ENCODE results near the gene VIT.
A peak's percentile ranks its signal among the peaks of the same experiment; 100 is the strongest.
"Not testable (repeated sequence)": the region's sequence is repeated elsewhere in the genome, so short reads cannot be mapped to it uniquely, and the experiment has no call there.

Gene VIT

GRCh38 chr2:36820942-36821605 lies 124.6 kb downstream of the VIT start:
- no peak overlapping the region for H3K27ac ChIP-seq (ENCODE audit: low read length)
- H3K9me3 ChIP-seq (ENCODE audit: insufficient read depth, low read depth, low read length) = no peaks in the 10 kb centered on the region
- H3K4me3 ChIP-seq (ENCODE audit: low read length) = no peak overlapping the region

GRCh38 chr2:36823862-36824261 lies 127.4 kb downstream of the VIT start:
- no peak overlapping the region for H3K9ac ChIP-seq (ENCODE audit: low read depth, low read length)
- H3K27ac ChIP-seq (ENCODE audit: low read length) = no peak overlapping the region
- no peaks in the 10 kb centered on the region for H3K27me3 ChIP-seq (ENCODE audit: insufficient read depth, low read length)
- H3K4me1 ChIP-seq (ENCODE audit: insufficient read depth, low read length) = peaks cover 5% of the 10 kb centered on the region; the same call in 1 of the 2 replicates
- H3K4me3 ChIP-seq (ENCODE audit: low read length) = no peak overlapping the region; the same call in 1 of the 2 replicates
- H3K9me3 ChIP-seq (ENCODE audit: insufficient read depth, low read depth, low read length) = no peaks in the 10 kb centered on the region
- no peaks in the 10 kb centered on the region for H3K36me3 ChIP-seq (ENCODE audit: insufficient read depth, low read depth, low read length)

More at GRCh38 chr2:36820942-36821605, 124.6 kb downstream of the VIT start:
- Histone ChIP-seq H3K4me1 (ENCODE audit: insufficient read depth, low read length) (peaks cover 5% of the 10 kb centered on the region; the same call in 1 of the 2 replicates), H3K27me3 (ENCODE audit: insufficient read depth, low read length) (no peaks in the 10 kb centered on the region), H3K36me3 (ENCODE audit: insufficient read depth, low read depth, low read length) (no peaks in the 10 kb centered on the region), H3K9ac (ENCODE audit: low read depth, low read length) (no peak overlapping the region)

- peaks cover 5% of the 10 kb centered on the region; the same call in 1 of the 2 replicates for H3K4me1 ChIP-seq (ENCODE audit: insufficient read depth, low read length)
- H3K36me3 ChIP-seq (ENCODE audit: insufficient read depth, low read depth, low read length) = no peaks in the 10 kb centered on the region
- H3K27ac ChIP-seq (ENCODE audit: low read length) = no peak overlapping the region
- H3K27me3 ChIP-seq (ENCODE audit: insufficient read depth, low read length) = no peaks in the 10 kb centered on the region
- no peak overlapping the region for H3K9ac ChIP-seq (ENCODE audit: low read depth, low read length)
- no peaks in the 10 kb centered on the region for H3K9me3 ChIP-seq (ENCODE audit: insufficient read depth, low read depth, low read length)
- H3K4me3 ChIP-seq (ENCODE audit: low read length) = peak overlapping the region; percentile 23; the same call in 1 of the 2 replicates
Observed at GRCh38 chr2:36824273-36824672, 127.8 kb downstream of the VIT start.

- not testable (repeated sequence) for H3K27ac ChIP-seq (ENCODE audit: low read length); H3K9me3 ChIP-seq (ENCODE audit: insufficient read depth, low read depth, low read length); H3K27me3 ChIP-seq (ENCODE audit: insufficient read depth, low read length); H3K9ac ChIP-seq (ENCODE audit: low read depth, low read length); H3K36me3 ChIP-seq (ENCODE audit: insufficient read depth, low read depth, low read length); H3K4me1 ChIP-seq (ENCODE audit: insufficient read depth, low read length)
- peak overlapping the region; percentile 23; the same call in 1 of the 2 replicates for H3K4me3 ChIP-seq (ENCODE audit: low read length)
Observed at GRCh38 chr2:36824683-36825082, 128.2 kb downstream of the VIT start.

GRCh38 chr2:36831185-36831584 lies 134.7 kb downstream of the VIT start:
- Histone ChIP-seq H3K4me3 (ENCODE audit: low read length) (no peak overlapping the region), H3K9ac (ENCODE audit: low read depth, low read length) (no peak overlapping the region), H3K27ac (ENCODE audit: low read length) (no peak overlapping the region), H3K4me1 (ENCODE audit: insufficient read depth, low read length) (peaks cover 14% of the 10 kb centered on the region), H3K9me3 (ENCODE audit: insufficient read depth, low read depth, low read length) (no peaks in the 10 kb centered on the region), H3K36me3 (ENCODE audit: insufficient read depth, low read depth, low read length) (no peaks in the 10 kb centered on the region), H3K27me3 (ENCODE audit: insufficient read depth, low read length) (no peaks in the 10 kb centered on the region)

GRCh38 chr2:36834203-36834602 lies 137.7 kb downstream of the VIT start:
- Histone ChIP-seq H3K36me3 (ENCODE audit: insufficient read depth, low read depth, low read length) (no peaks in the 10 kb centered on the region), H3K4me1 (ENCODE audit: insufficient read depth, low read length) (peaks cover 14% of the 10 kb centered on the region), H3K4me3 (ENCODE audit: low read length) (peak overlapping the region; percentile 20; the same call in 1 of the 2 replicates), H3K27ac (ENCODE audit: low read length) (peak overlapping the region; percentile 34), H3K9ac (ENCODE audit: low read depth, low read length) (no peak overlapping the region; the same call in 1 of the 2 replicates), H3K27me3 (ENCODE audit: insufficient read depth, low read length) (no peaks in the 10 kb centered on the region), H3K9me3 (ENCODE audit: insufficient read depth, low read depth, low read length) (no peaks in the 10 kb centered on the region)

- Histone ChIP-seq H3K4me1 (ENCODE audit: insufficient read depth, low read length) (peaks cover 14% of the 10 kb centered on the region), H3K36me3 (ENCODE audit: insufficient read depth, low read depth, low read length) (no peaks in the 10 kb centered on the region), H3K4me3 (ENCODE audit: low read length) (peak overlapping the region; percentile 20; the same call in 1 of the 2 replicates), H3K27me3 (ENCODE audit: insufficient read depth, low read length) (no peaks in the 10 kb centered on the region), H3K27ac (ENCODE audit: low read length) (peak overlapping the region; percentile 41), H3K9me3 (ENCODE audit: insufficient read depth, low read depth, low read length) (no peaks in the 10 kb centered on the region), H3K9ac (ENCODE audit: low read depth, low read length) (peak overlapping the region; percentile 40; the same call in 1 of the 2 replicates)
Observed at GRCh38 chr2:36834731-36835524, 138.4 kb downstream of the VIT start.

- no peaks in the 10 kb centered on the region for H3K9me3 ChIP-seq (ENCODE audit: insufficient read depth, low read depth, low read length)
- H3K27me3 ChIP-seq (ENCODE audit: insufficient read depth, low read length) = no peaks in the 10 kb centered on the region
- H3K4me1 ChIP-seq (ENCODE audit: insufficient read depth, low read length) = peaks cover 11% of the 10 kb centered on the region; the same call in 1 of the 2 replicates
- 0 out of 2 replicates have a peak, but pooled peaks cover 3% of the 10 kb centered on the region for H3K36me3 ChIP-seq (ENCODE audit: insufficient read depth, low read depth, low read length)
- H3K9ac ChIP-seq (ENCODE audit: low read depth, low read length) = no peak overlapping the region
- no peak overlapping the region for H3K27ac ChIP-seq (ENCODE audit: low read length)
- no peak overlapping the region for H3K4me3 ChIP-seq (ENCODE audit: low read length)
Observed at GRCh38 chr2:36839976-36840617, 143.6 kb downstream of the VIT start.

GRCh38 chr2:36843838-36844237 lies 147.3 kb downstream of the VIT start:
- Histone ChIP-seq H3K4me1 (ENCODE audit: insufficient read depth, low read length) (peaks cover 5% of the 10 kb centered on the region; the same call in 1 of the 2 replicates), H3K27ac (ENCODE audit: low read length) (no peak overlapping the region), H3K36me3 (ENCODE audit: insufficient read depth, low read depth, low read length) (peaks cover 18% of the 10 kb centered on the region), H3K9me3 (ENCODE audit: insufficient read depth, low read depth, low read length) (no peaks in the 10 kb centered on the region), H3K27me3 (ENCODE audit: insufficient read depth, low read length) (no peaks in the 10 kb centered on the region), H3K9ac (ENCODE audit: low read depth, low read length) (no peak overlapping the region), H3K4me3 (ENCODE audit: low read length) (no peak overlapping the region)

GRCh38 chr2:36849265-36849664 lies 152.8 kb downstream of the VIT start:
- Histone ChIP-seq H3K4me3 (ENCODE audit: low read length) (no peak overlapping the region), H3K4me1 (ENCODE audit: insufficient read depth, low read length) (peaks cover 1% of the 10 kb centered on the region; the same call in 1 of the 2 replicates), H3K27me3 (ENCODE audit: insufficient read depth, low read length) (no peaks in the 10 kb centered on the region), H3K9me3 (ENCODE audit: insufficient read depth, low read depth, low read length) (no peaks in the 10 kb centered on the region), H3K27ac (ENCODE audit: low read length) (no peak overlapping the region), H3K36me3 (ENCODE audit: insufficient read depth, low read depth, low read length) (peaks cover 40% of the 10 kb centered on the region), H3K9ac (ENCODE audit: low read depth, low read length) (no peak overlapping the region)

- Histone ChIP-seq H3K36me3 (ENCODE audit: insufficient read depth, low read depth, low read length) (peaks cover 51% of the 10 kb centered on the region), H3K27me3 (ENCODE audit: insufficient read depth, low read length) (no peaks in the 10 kb centered on the region), H3K27ac (ENCODE audit: low read length) (no peak overlapping the region), H3K4me3 (ENCODE audit: low read length) (no peak overlapping the region), H3K4me1 (ENCODE audit: insufficient read depth, low read length) (no peaks in the 10 kb centered on the region), H3K9ac (ENCODE audit: low read depth, low read length) (no peak overlapping the region), H3K9me3 (ENCODE audit: insufficient read depth, low read depth, low read length) (no peaks in the 10 kb centered on the region)
Observed at GRCh38 chr2:36854241-36854640, 157.7 kb downstream of the VIT start.

All from iPS-20b (cell line).